Epithelial cell of esophagus (primary cell): ENCODE data around the gene TSN.
"Not testable (repeated sequence)": the region's sequence is repeated elsewhere in the genome, so short reads cannot be mapped to it uniquely, and the experiment has no call there.

Experiments
- DNase-seq: peaks from one replicate; pipeline ENCODE4 v3.0.0; 2010; ENCODE audit warnings: low read depth
- H3K4me3 ChIP-seq: 2 replicates; pipeline ENCODE4 v1.5.1; 2011; ENCODE audit warnings: mild to moderate bottlenecking, low read length, control low read depth
- TF ChIP-seq, protein P1 (sequence below): IDR thresholded peaks from 2 replicates; pipeline ENCODE4 v1.5.1; 2011; ENCODE audit warnings: low read depth, mild to moderate bottlenecking, low read length, control low read depth, inconsistent platforms; ENCODE audit not compliant: insufficient read depth; ENCODE audit errors: missing control alignments

The TSN gene

DNA sequence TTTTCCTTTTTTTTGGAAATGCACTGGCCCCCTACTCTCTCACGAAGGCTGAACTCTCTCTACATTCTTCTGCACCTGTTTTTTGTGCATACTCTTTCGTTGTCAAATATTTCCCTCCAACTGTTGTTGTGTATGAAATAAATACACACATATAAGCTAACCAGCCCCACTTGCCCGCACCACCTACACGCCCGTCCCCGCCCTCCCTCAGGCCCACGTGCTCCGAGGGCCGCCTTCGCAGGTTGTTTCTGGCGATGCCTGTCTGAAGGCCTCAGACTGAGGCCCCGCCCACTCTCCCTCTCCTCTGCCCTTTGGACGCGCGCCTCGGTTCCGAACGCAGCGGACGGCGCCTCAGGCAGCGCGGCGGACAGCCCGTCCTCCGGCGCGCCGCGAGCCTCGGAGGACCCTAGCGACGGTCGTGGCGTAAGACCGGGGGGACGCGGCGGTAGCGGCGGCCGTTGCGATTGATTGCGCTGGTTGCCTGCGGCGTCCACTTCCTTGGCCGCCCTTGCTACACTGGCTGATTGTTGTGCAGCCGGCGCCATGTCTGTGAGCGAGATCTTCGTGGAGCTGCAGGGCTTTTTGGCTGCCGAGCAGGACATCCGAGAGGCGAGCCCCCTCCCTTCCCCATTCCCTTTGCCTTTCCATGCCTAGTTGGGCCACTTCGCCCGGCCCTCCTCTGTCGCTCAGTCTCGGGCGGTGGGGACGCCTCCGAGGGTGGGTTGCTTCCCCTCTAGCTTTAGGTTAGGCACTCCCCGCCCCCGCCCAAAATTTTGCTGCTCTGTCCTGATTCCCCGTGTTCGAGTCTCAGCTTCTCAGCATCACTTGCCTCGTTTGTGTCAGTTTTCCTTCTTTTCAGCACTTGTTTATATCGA, at the start of gene TSN:
TSN (plus strand) TSS at position 415 of the 875 bp plus-strand sequence; CDS start at position 544, 129 bp downstream.
- TF ChIP-seq, protein P1, sequence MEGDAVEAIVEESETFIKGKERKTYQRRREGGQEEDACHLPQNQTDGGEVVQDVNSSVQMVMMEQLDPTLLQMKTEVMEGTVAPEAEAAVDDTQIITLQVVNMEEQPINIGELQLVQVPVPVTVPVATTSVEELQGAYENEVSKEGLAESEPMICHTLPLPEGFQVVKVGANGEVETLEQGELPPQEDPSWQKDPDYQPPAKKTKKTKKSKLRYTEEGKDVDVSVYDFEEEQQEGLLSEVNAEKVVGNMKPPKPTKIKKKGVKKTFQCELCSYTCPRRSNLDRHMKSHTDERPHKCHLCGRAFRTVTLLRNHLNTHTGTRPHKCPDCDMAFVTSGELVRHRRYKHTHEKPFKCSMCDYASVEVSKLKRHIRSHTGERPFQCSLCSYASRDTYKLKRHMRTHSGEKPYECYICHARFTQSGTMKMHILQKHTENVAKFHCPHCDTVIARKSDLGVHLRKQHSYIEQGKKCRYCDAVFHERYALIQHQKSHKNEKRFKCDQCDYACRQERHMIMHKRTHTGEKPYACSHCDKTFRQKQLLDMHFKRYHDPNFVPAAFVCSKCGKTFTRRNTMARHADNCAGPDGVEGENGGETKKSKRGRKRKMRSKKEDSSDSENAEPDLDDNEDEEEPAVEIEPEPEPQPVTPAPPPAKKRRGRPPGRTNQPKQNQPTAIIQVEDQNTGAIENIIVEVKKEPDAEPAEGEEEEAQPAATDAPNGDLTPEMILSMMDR = no peak
- peak within 1 kb of the TSS; percentile 98 for H3K4me3 ChIP-seq
- peak; percentile 99 for DNase-seq

DNA sequence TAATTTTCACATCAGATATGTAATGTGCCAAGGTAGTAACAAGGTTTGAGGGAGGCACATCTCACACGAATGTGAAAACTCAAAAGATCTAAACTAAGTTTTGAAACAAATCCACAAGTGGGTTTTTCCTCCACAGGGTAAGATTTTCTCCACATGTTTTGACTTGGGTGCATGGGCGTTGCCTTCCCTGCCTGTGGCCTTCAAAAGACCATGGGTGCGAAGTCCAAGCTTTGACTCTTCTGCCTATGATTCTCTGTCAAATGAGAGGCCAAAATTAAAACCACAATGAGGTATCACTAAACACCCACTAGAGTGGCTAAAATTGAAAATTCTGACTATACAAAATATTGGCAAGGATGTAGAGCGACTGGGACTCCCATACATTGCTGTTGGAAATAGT, 49.5 kb upstream of the TSN start:
- H3K4me3 ChIP-seq = no peak overlapping the region
- TF ChIP-seq, protein P1 = no peak
- no peak for DNase-seq

DNA sequence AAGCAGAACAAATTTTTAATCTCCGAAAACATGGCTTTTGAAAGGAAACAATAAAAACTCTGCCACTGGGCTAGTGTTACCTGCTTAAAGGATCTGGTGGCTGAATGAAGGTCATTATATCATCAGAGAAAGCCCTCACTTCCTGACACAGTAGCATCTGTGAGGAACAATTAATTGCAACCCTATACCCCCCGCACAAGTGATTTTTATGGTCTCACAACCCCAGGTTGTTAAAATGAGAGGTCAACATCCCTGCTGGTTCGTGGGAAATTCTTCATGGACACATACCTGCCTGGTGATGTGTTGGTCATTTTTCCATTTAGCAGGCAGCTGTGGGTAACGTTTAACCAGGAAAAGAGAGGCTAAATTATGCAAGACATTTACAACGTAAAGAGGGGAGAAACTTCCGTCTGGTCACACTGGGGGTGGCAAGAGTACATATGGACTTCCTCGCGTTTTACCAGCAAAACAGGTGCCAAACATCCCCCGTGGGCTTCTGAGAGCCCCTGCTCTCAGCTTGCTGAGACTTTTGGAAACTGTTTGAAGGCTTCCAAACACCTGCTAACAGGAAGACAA, 48.0 kb upstream of the TSN start:
- TF ChIP-seq, protein P1 = no peak
- no peak for DNase-seq
- H3K4me3 ChIP-seq = no peak overlapping the region

- no peak overlapping the region for H3K4me3 ChIP-seq
- TF ChIP-seq, protein P1 = no peak
- peak; percentile 46 for DNase-seq
These were observed 47.5 kb upstream of the TSN start for GRCh38 chr2:121707920-121708361.

DNA sequence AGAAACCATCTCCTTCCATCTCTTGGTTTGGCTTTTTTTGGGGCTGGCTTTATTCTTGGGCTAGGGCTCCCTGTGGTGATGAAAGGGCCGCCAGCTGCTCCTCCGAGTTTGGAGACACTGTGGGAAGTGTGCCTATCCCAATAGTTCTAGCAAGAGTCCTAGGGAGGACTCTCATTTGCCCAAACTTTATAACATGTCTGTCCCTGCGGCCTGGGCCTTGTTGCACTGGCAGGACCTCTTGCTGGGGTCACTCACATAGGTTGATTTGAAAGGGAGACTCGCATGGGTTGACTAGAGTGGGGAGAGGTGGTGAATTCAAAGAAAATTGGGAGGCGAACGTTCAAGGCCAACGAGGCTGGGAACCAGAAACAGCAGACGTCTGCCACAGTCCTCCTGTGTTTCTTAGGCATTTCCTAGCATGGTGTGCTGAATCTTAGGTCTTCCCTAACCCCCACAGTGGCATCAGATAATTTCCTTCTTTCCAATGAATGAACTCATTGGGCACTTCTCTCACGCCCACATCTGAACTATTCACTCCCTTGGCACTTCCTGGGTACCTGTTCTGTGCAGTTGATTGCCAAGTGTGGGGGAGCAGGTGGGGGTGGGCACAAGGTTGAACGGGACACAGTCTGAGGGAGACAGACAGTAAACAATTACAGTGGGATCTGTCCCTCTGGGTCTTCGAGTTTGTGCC, 45.5 kb upstream of the TSN start:
- TF ChIP-seq, protein P1 = no peak
- H3K4me3 ChIP-seq = no peak overlapping the region
- DNase-seq = peak; percentile 53

- no peak overlapping the region for H3K4me3 ChIP-seq
- TF ChIP-seq, protein P1 = no peak
These were observed 44.8 kb upstream of the TSN start for GRCh38 chr2:121710470-121711170.

DNA sequence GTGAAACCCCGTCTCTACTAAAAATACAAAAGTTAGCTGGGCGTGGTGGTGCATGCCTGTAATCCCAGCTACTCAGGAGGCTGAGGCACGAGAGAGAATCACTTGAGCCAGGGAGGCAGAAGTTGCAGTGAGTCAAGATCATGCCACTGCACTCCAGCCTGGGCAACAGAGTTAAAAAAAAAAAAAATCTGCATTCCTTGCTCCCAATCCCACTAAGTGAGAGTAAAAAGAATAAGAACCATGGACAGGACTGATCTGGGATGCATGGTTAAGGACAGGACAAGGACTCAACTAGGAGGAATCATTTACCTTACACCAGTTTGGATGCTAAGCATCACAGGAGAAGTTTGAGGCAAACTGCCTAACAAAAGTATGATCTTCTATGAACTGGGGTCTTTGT, 44.0 kb upstream of the TSN start:
- DNase-seq, H3K4me3 ChIP-seq: not testable (repeated sequence)

More at GRCh38 chr2:121710470-121711170, 44.8 kb upstream of the TSN start:
- DNase-seq = no peak
